IMR-90 (cell line): ENCODE data around the gene CAMK2B. TPM values are rescaled to one million over a fixed set of nuclear protein-coding genes. Genes with fewer than 3 reads are reported as not detected.

Experiments
- ATAC-seq: fragments of 200-7000 bp; cut with Tn5 transposase; 2 replicates; pipeline ENCODE4 v1.9.1; 2020; ENCODE audit warnings: low read depth, mild to moderate bottlenecking, moderate library complexity
- BruUV-seq: library from RNA; stranded (reverse); fragments of 400-500 nt; replicated peaks from 2 replicates; lab custom pipeline; 2021; lab: Mats Ljungman, UMichigan
- CTCF ChIA-PET: fragments of 300-600 bp; formaldehyde crosslinking; extraction: SDS; loops from one replicate; lab custom pipeline; 2021; ENCODE audit warnings: antibody characterized with exemption; lab: Yijun Ruan, JAX
- POLR2A ChIA-PET: fragments of 300-600 bp; sonication (Branson Sonifier 250); formaldehyde crosslinking; loops from one replicate; lab custom pipeline; 2022; ENCODE audit warnings: antibody characterized with exemption; ENCODE audit not compliant: unreplicated experiment; lab: Charles Lee
- DNase-seq: peaks from one replicate; pipeline ENCODE4 v3.0.0; 2013
- H2AFZ ChIP-seq: replicated peaks from 2 replicates; pipeline ENCODE3; 2013; ENCODE audit warnings: low read length, mild to moderate bottlenecking; ENCODE audit not compliant: poor library complexity
- H2AK5ac ChIP-seq: 2 replicates; pipeline ENCODE4 v1.6.1; 2013; ENCODE audit warnings: low read depth, low read length, inconsistent platforms
- H2AK9ac ChIP-seq: replicated peaks from 2 replicates; pipeline ENCODE3; 2013; ENCODE audit warnings: mild to moderate bottlenecking, low read depth, low read length, moderate library complexity; ENCODE audit not compliant: poor library complexity
- H2BK120ac ChIP-seq: 2 replicates; pipeline ENCODE4 v1.6.1; 2013; ENCODE audit warnings: low read depth, low read length, inconsistent platforms
- H2BK15ac ChIP-seq: 3 replicates; pipeline ENCODE4 v1.6.1; 2013; ENCODE audit warnings: low read depth, low read length, inconsistent platforms
- H2BK20ac ChIP-seq: 2 replicates; pipeline ENCODE4 v1.6.1; 2013; ENCODE audit warnings: low read depth, mild to moderate bottlenecking, inconsistent platforms, low read length, moderate library complexity
- H2BK5ac ChIP-seq: 2 replicates; pipeline ENCODE4 v1.6.1; 2013; ENCODE audit warnings: mild to moderate bottlenecking, low read depth, low read length, inconsistent platforms; ENCODE audit not compliant: poor library complexity, severe bottlenecking
- H3K14ac ChIP-seq: replicated peaks from 2 replicates; pipeline ENCODE4 v1.6.1; 2013; ENCODE audit warnings: low read depth, low read length, inconsistent platforms
- H3K18ac ChIP-seq: 2 replicates; pipeline ENCODE4 v1.6.1; 2013; ENCODE audit warnings: low read depth, low read length, control low read depth
- H3K23ac ChIP-seq: 2 replicates; pipeline ENCODE4 v1.6.1; 2013; ENCODE audit warnings: low read depth, low read length, inconsistent platforms
- H3K27ac ChIP-seq: 2 replicates; pipeline ENCODE4 v1.5.1; 2013; ENCODE audit warnings: mild to moderate bottlenecking, control low read depth, low read length; ENCODE audit not compliant: insufficient read depth
- H3K27me3 ChIP-seq: 2 replicates; pipeline ENCODE4 v1.6.1; 2013; ENCODE audit warnings: low read length; ENCODE audit not compliant: control insufficient read depth, insufficient read depth
- H3K36me3 ChIP-seq: 2 replicates; pipeline ENCODE4 v1.6.1; 2013; ENCODE audit warnings: low read length, mixed read lengths; ENCODE audit not compliant: control insufficient read depth, insufficient read depth
- H3K4ac ChIP-seq: 2 replicates; pipeline ENCODE4 v1.6.1; 2013; ENCODE audit warnings: low read depth, low read length, inconsistent platforms
- H3K4me1 ChIP-seq: 2 replicates; pipeline ENCODE4 v1.6.1; 2013; ENCODE audit warnings: low read length, mixed read lengths; ENCODE audit not compliant: control insufficient read depth, insufficient read depth
- H3K4me2 ChIP-seq: 2 replicates; pipeline ENCODE4 v1.6.1; 2013; ENCODE audit warnings: low read depth, mild to moderate bottlenecking, control low read depth, low read length, moderate library complexity
- H3K4me3 ChIP-seq: 2 replicates; pipeline ENCODE4 v1.5.1; 2013; ENCODE audit warnings: low read depth, mild to moderate bottlenecking, control low read depth, low read length, moderate library complexity; ENCODE audit not compliant: insufficient read depth
- H3K56ac ChIP-seq: 2 replicates; pipeline ENCODE4 v1.6.1; 2013; ENCODE audit warnings: low read length, inconsistent platforms; ENCODE audit not compliant: insufficient read depth; ENCODE audit errors: extremely low read depth
- H3K79me1 ChIP-seq, 2 experiments: 2 replicates each; pipeline ENCODE4 v1.6.1; 2013; ENCODE audit warnings: low read length in 2 of 2, inconsistent platforms in 1 of 2, low read depth in 1 of 2
- H3K9ac ChIP-seq: 2 replicates; pipeline ENCODE4 v1.6.1; 2013; ENCODE audit warnings: low read depth, low read length, control low read depth
- H3K9me1 ChIP-seq: 2 replicates; pipeline ENCODE4 v1.6.1; 2013; ENCODE audit warnings: low read length, inconsistent platforms; ENCODE audit not compliant: insufficient read depth
- H3K9me3 ChIP-seq: 2 replicates; pipeline ENCODE4 v1.6.1; 2013; ENCODE audit warnings: low read length; ENCODE audit not compliant: control insufficient read depth, insufficient read depth
- H4K20me1 ChIP-seq: 2 replicates; pipeline ENCODE4 v1.6.1; 2013; ENCODE audit warnings: low read length, inconsistent platforms; ENCODE audit not compliant: insufficient read depth
- H4K5ac ChIP-seq: 2 replicates; pipeline ENCODE4 v1.6.1; 2013; ENCODE audit warnings: mild to moderate bottlenecking, low read depth, low read length, control low read depth
- H4K8ac ChIP-seq, 2 experiments: 2 replicates each; pipeline ENCODE4 v1.6.1; 2013; ENCODE audit warnings: low read depth in 2 of 2, low read length in 2 of 2, control low read depth in 1 of 2, inconsistent platforms in 1 of 2
- H4K91ac ChIP-seq: 2 replicates; pipeline ENCODE4 v1.6.1; 2013; ENCODE audit warnings: low read depth, low read length, inconsistent platforms; ENCODE audit not compliant: insufficient read depth
- BHLHE40 ChIP-seq: fragments of 150-350 bp; IDR thresholded peaks from 2 replicates; pipeline ENCODE4 v1.6.1; 2016; ENCODE audit warnings: mild to moderate bottlenecking, low read depth, low read length
- FOS ChIP-seq: fragments of 150-350 bp; IDR thresholded peaks from 2 replicates; pipeline ENCODE4 v1.6.1; 2016; ENCODE audit warnings: low read depth, low read length
- MAFK ChIP-seq: IDR thresholded peaks from 2 replicates; pipeline ENCODE4 v1.6.1; 2012; ENCODE audit warnings: low read depth, low read length, improper control_type of control experiment
- MAZ ChIP-seq: IDR thresholded peaks from 2 replicates; pipeline ENCODE4 v1.6.1; 2012; ENCODE audit warnings: low read depth, mild to moderate bottlenecking, low read length, improper control_type of control experiment, moderate library complexity, borderline replicate concordance
- MXI1 ChIP-seq: IDR thresholded peaks from 2 replicates; pipeline ENCODE4 v1.6.1; 2012; ENCODE audit warnings: low read depth, mild to moderate bottlenecking, low read length, moderate library complexity, borderline replicate concordance
- NFE2L2 ChIP-seq: fragments of 150-350 bp; IDR thresholded peaks from 2 replicates; pipeline ENCODE4 v1.6.1; 2016; ENCODE audit warnings: low read depth, mild to moderate bottlenecking, low read length
- POLR2A ChIP-seq: IDR thresholded peaks from 2 replicates; pipeline ENCODE4 v1.6.1; 2012; ENCODE audit warnings: mild to moderate bottlenecking, low read depth, low read length
- RAD21 ChIP-seq: IDR thresholded peaks from 2 replicates; pipeline ENCODE4 v1.6.1; 2012; ENCODE audit warnings: low read length, improper control_type of control experiment
- RCOR1 ChIP-seq: IDR thresholded peaks from 2 replicates; pipeline ENCODE4 v1.6.1; 2012; ENCODE audit warnings: mild to moderate bottlenecking, low read length, improper control_type of control experiment; ENCODE audit not compliant: insufficient replicate concordance
- RFX5 ChIP-seq: IDR thresholded peaks from 2 replicates; pipeline ENCODE4 v1.8.0; 2012; ENCODE audit warnings: low read depth, mild to moderate bottlenecking, low read length, moderate library complexity
- SMC3 ChIP-seq: fragments of 150-350 bp; IDR thresholded peaks from 2 replicates; pipeline ENCODE4 v1.6.1; 2016; ENCODE audit warnings: low read depth, mild to moderate bottlenecking, antibody characterized with exemption, low read length, moderate library complexity
- WGBS, 2 experiments: methylation state at CpG; one replicate each; pipeline versions ENCODE4 v1.1.5 to v1.1.7; 2013; ENCODE audit warnings: missing lambda C conversion rate in 2 of 2; ENCODE audit not compliant: insufficient read length in 1 of 2; ENCODE audit errors: extremely low coverage in 2 of 2; 5-methylcytosine and 5-hydroxymethylcytosine counted together
- dilution Hi-C: fragments of 300-500 bp; cut with HindIII; formaldehyde crosslinking; loops from one replicate; pipeline ENCODE4 v1.14.3; 2018; ENCODE audit warnings: low sequenced_read_pairs; ENCODE audit not compliant: unreplicated experiment
- in situ Hi-C: fragments of 300-500 bp; cut with MboI; formaldehyde crosslinking; loops from 3 replicates; pipeline ENCODE4 v1.14.3; 2019; ENCODE audit warnings: low sequenced_read_pairs, inconsistent platforms, mixed read lengths
- intact Hi-C: fragments of 100-400 bp; cut with micrococcal nuclease; formaldehyde crosslinking; loops from 2 replicates; pipeline ENCODE4 v1.10.0; 2022
- polyA plus RNA-seq, 3 experiments: library from polyadenylated mRNA; depleted of rRNA; stranded (reverse); fragments of >200 nt; gene quantifications; 2 replicates each; pipeline ENCODE4 v1.2.3, GENCODE V29; 2012; ENCODE audit warnings: low replicate concordance in 1 of 3
- total RNA-seq: library from RNA; depleted of rRNA; stranded (reverse); fragments of >200 nt; gene quantifications from 2 replicates; pipeline ENCODE4 v1.2.3, GENCODE V29; 2012
- TF ChIP-seq, protein P1 (sequence below): fragments of 150-350 bp; IDR thresholded peaks from 2 replicates; pipeline ENCODE4 v1.6.1; 2017; ENCODE audit warnings: mild to moderate bottlenecking, antibody characterized with exemption, low read length, low read depth
- TF ChIP-seq, protein P2 (sequence below): fragments of 150-350 bp; IDR thresholded peaks from 2 replicates; pipeline ENCODE4 v1.6.1; 2016; ENCODE audit warnings: low read depth, mild to moderate bottlenecking, low read length, moderate library complexity, borderline replicate concordance
- TF ChIP-seq, protein P3 (sequence below): conservative IDR thresholded peaks from 2 replicates; pipeline ENCODE4 v1.5.1; 2012; ENCODE audit warnings: mild to moderate bottlenecking, low read depth, low read length, improper control_type of control experiment

CAMK2B gene
- total and polyA plus RNA-seq, 2 of the 4 experiments (the other 2 are of a cell fraction): 0.18 to 0.36 TPM

DNA sequence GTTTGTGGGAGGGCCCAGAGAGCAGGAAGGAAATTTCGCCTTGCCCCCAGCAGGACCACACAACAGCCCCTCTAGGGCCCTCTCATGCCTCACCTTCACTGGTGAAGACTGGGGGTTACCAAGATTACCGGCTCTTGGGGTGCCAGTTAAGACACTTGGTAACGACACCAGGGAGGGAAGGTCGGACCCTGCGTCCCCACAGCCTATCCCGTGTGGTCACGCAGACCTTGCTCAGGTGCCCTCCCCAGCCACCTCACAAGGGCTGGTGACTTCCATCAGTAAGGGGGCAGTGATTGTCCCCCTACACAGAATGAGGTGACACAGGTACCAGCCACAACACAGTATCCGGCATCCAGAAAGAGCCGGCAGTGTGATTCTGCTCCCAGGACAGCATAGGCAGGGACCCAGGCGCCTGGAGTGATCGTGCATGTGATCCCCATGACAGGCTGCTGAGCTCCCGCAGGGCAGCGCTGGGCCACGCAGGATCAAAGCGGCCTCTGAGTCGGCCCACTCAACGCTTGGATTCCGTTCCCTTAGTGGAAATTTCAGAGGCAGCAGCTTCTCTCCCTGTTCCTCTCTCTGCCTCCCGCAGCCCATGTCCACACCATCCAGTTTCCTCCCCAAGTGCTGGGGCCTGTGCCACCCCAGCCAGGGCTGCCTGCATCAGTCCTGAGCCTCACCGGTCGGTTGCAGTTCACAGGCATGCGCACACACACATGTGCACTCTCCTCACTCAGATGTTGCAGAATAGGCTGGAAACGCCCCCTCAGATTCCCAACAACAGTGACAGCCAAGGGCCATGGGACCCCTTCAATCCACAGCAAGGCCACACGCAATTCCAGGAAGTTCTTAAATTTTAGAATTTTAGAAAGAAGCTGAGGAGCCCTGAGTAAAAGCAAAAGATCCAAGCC is 35.8 kb downstream of the CAMK2B start:
- Histone ChIP-seq H3K14ac (no peak overlapping the region), H4K20me1 (no peaks in the 10 kb centered on the region; the same call in 1 of the 2 replicates), H3K79me1 (no peaks in the 10 kb centered on the region), H4K91ac (no peak overlapping the region), H2BK120ac (no peak overlapping the region), H2AK9ac (peak overlapping the region; percentile 47), H3K27ac (no peak overlapping the region), H4K5ac (no peak overlapping the region), H3K4ac (no peak overlapping the region), H3K9me3 (no peaks in the 10 kb centered on the region), H3K9ac (no peak overlapping the region), H3K4me2 (no peak overlapping the region), H2BK15ac (no peak overlapping the region), H2BK20ac (no peak overlapping the region), H3K9me1 (0 out of 2 replicates have a peak, but pooled peaks cover 4% of the 10 kb centered on the region), H4K8ac (no peak overlapping the region), H2BK5ac (no peak overlapping the region), H3K36me3 (no peaks in the 10 kb centered on the region), H3K56ac (no peak overlapping the region), H2AFZ (no peak overlapping the region), H3K4me1 (peaks cover 7% of the 10 kb centered on the region; the same call in 1 of the 2 replicates), H2AK5ac (peak overlapping the region; percentile 26; the same call in 1 of the 2 replicates), H3K27me3 (peaks cover 23% of the 10 kb centered on the region), H3K4me3 (no peak overlapping the region), H3K23ac (no peak overlapping the region), H3K18ac (no peak overlapping the region; the same call in 1 of the 2 replicates)
- no TSS peak for BruUV-seq
- dilution Hi-C loops: no loop called here
- no peak for DNase-seq
- no peak for ATAC-seq
- ChIA-PET CTCF (no interaction called here), POLR2A (interaction anchor here (0.6 kb wide), 1 partner anchor 47 kb away, joined by 3 read pairs; no protein-coding TSS in a partner anchor)
- intact Hi-C loops: no loop called here
- WGBS, 2 experiments: 91% methylated on average over 14 of the region's 24 CpGs; no CpG with 5 or more reads in 1 of the 2 experiments
- in situ Hi-C loops: no loop called here
- TF ChIP-seq RAD21: no peak
- TF ChIP-seq, protein P1, sequence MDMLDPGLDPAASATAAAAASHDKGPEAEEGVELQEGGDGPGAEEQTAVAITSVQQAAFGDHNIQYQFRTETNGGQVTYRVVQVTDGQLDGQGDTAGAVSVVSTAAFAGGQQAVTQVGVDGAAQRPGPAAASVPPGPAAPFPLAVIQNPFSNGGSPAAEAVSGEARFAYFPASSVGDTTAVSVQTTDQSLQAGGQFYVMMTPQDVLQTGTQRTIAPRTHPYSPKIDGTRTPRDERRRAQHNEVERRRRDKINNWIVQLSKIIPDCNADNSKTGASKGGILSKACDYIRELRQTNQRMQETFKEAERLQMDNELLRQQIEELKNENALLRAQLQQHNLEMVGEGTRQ: no peak
- TF ChIP-seq BHLHE40: no peak
- no peak for TF ChIP-seq MXI1
- TF ChIP-seq FOS: no peak
- no peak for TF ChIP-seq MAZ
- TF ChIP-seq POLR2A: no peak
- TF ChIP-seq, protein P2, sequence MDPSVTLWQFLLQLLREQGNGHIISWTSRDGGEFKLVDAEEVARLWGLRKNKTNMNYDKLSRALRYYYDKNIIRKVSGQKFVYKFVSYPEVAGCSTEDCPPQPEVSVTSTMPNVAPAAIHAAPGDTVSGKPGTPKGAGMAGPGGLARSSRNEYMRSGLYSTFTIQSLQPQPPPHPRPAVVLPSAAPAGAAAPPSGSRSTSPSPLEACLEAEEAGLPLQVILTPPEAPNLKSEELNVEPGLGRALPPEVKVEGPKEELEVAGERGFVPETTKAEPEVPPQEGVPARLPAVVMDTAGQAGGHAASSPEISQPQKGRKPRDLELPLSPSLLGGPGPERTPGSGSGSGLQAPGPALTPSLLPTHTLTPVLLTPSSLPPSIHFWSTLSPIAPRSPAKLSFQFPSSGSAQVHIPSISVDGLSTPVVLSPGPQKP: no peak
- no peak for TF ChIP-seq RCOR1
- TF ChIP-seq, protein P3, sequence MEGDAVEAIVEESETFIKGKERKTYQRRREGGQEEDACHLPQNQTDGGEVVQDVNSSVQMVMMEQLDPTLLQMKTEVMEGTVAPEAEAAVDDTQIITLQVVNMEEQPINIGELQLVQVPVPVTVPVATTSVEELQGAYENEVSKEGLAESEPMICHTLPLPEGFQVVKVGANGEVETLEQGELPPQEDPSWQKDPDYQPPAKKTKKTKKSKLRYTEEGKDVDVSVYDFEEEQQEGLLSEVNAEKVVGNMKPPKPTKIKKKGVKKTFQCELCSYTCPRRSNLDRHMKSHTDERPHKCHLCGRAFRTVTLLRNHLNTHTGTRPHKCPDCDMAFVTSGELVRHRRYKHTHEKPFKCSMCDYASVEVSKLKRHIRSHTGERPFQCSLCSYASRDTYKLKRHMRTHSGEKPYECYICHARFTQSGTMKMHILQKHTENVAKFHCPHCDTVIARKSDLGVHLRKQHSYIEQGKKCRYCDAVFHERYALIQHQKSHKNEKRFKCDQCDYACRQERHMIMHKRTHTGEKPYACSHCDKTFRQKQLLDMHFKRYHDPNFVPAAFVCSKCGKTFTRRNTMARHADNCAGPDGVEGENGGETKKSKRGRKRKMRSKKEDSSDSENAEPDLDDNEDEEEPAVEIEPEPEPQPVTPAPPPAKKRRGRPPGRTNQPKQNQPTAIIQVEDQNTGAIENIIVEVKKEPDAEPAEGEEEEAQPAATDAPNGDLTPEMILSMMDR: no peak
- no peak for TF ChIP-seq NFE2L2
- TF ChIP-seq RFX5: no peak
- TF ChIP-seq SMC3: no peak
- TF ChIP-seq MAFK: no peak
